ENCODE results near the gene TMA7.

Gene TMA7

GRCh38 chr3:48429317-48429959, 10.6 kb upstream of the TMA7 start:
- WGBS, 2 experiments, result 0% methylated on average over 86 of the region's 86 CpGs
- no peaks in the 10 kb centered on the region for H3K9me3 ChIP-seq (ENCODE audit: control insufficient read depth, low read length)
- peaks cover 45% of the 10 kb centered on the region for H3K4me1 ChIP-seq (ENCODE audit: control insufficient read depth, insufficient read depth, low read length)
- peak overlapping the region; percentile 98 for H3K27ac ChIP-seq (ENCODE audit: insufficient read depth, low read depth, low read length, poor library complexity, severe bottlenecking)
- H3K27me3 ChIP-seq (ENCODE audit: control insufficient read depth, insufficient read depth, low read length, poor library complexity, severe bottlenecking), result no peaks in the 10 kb centered on the region
- peaks cover 23% of the 10 kb centered on the region for H3K36me3 ChIP-seq (ENCODE audit: control insufficient read depth, insufficient read depth, low read length)
- H3K4me3 ChIP-seq (ENCODE audit: insufficient read depth, low read depth, low read length), result peak overlapping the region; percentile 90

- H3K4me3 ChIP-seq (ENCODE audit: insufficient read depth, low read depth, low read length), result peak within 1 kb of the TSS; percentile 90
- no peaks in the 10 kb centered on the region for H3K27me3 ChIP-seq (ENCODE audit: control insufficient read depth, insufficient read depth, low read length, poor library complexity, severe bottlenecking)
- H3K9me3 ChIP-seq (ENCODE audit: control insufficient read depth, low read length), result no peaks in the 10 kb centered on the region
- peaks cover 39% of the 10 kb centered on the region for H3K4me1 ChIP-seq (ENCODE audit: control insufficient read depth, insufficient read depth, low read length)
- peak within 1 kb of the TSS; percentile 98 for H3K27ac ChIP-seq (ENCODE audit: insufficient read depth, low read depth, low read length, poor library complexity, severe bottlenecking)
- 10 to 12% methylated on average over 15 of the region's 15 CpGs for WGBS, 2 experiments
- peaks cover 23% of the 10 kb centered on the region for H3K36me3 ChIP-seq (ENCODE audit: control insufficient read depth, insufficient read depth, low read length)
Measured at GRCh38 chr3:48429960-48430707, 9.9 kb upstream of the TMA7 start, which contains the start of gene PLXNB1. Gene PLXNB1 (minus strand): TSS chr3:48430086. CDS start chr3:48424611, 5,475 bp downstream.

GRCh38 chr3:48430708-48431101, 9.4 kb upstream of the TMA7 start:
- Histone ChIP-seq H3K27me3 (ENCODE audit: control insufficient read depth, insufficient read depth, low read length, poor library complexity, severe bottlenecking) (no peaks in the 10 kb centered on the region), H3K9me3 (ENCODE audit: control insufficient read depth, low read length) (no peaks in the 10 kb centered on the region), H3K36me3 (ENCODE audit: control insufficient read depth, insufficient read depth, low read length) (peaks cover 23% of the 10 kb centered on the region), H3K27ac (ENCODE audit: insufficient read depth, low read depth, low read length, poor library complexity, severe bottlenecking) (no peak overlapping the region), H3K4me1 (ENCODE audit: control insufficient read depth, insufficient read depth, low read length) (peaks cover 33% of the 10 kb centered on the region), H3K4me3 (ENCODE audit: insufficient read depth, low read depth, low read length) (no peak overlapping the region)
- 89 to 95% methylated on average over 1 of the region's 1 CpG for WGBS, 2 experiments

GRCh38 chr3:48431224-48432029, 8.6 kb upstream of the TMA7 start:
- peaks cover 26% of the 10 kb centered on the region for H3K4me1 ChIP-seq (ENCODE audit: control insufficient read depth, insufficient read depth, low read length)
- peaks cover 23% of the 10 kb centered on the region for H3K36me3 ChIP-seq (ENCODE audit: control insufficient read depth, insufficient read depth, low read length)
- no peaks in the 10 kb centered on the region for H3K9me3 ChIP-seq (ENCODE audit: control insufficient read depth, low read length)
- H3K4me3 ChIP-seq (ENCODE audit: insufficient read depth, low read depth, low read length), result no peak overlapping the region
- H3K27ac ChIP-seq (ENCODE audit: insufficient read depth, low read depth, low read length, poor library complexity, severe bottlenecking), result no peak overlapping the region
- H3K27me3 ChIP-seq (ENCODE audit: control insufficient read depth, insufficient read depth, low read length, poor library complexity, severe bottlenecking), result no peaks in the 10 kb centered on the region
- WGBS, 2 experiments, result 93 to 94% methylated on average over 8 of the region's 8 CpGs

- H3K9me3 ChIP-seq (ENCODE audit: control insufficient read depth, low read length), result no peaks in the 10 kb centered on the region
- no peak overlapping the region for H3K4me3 ChIP-seq (ENCODE audit: insufficient read depth, low read depth, low read length)
- H3K27ac ChIP-seq (ENCODE audit: insufficient read depth, low read depth, low read length, poor library complexity, severe bottlenecking), result no peak overlapping the region
- WGBS, 2 experiments, result 77 to 80% methylated on average over 16 of the region's 16 CpGs
- H3K4me1 ChIP-seq (ENCODE audit: control insufficient read depth, insufficient read depth, low read length), result peaks cover 14% of the 10 kb centered on the region
- H3K36me3 ChIP-seq (ENCODE audit: control insufficient read depth, insufficient read depth, low read length), result peaks cover 23% of the 10 kb centered on the region
- H3K27me3 ChIP-seq (ENCODE audit: control insufficient read depth, insufficient read depth, low read length, poor library complexity, severe bottlenecking), result no peaks in the 10 kb centered on the region
Measured at GRCh38 chr3:48432411-48433371, 7.4 kb upstream of the TMA7 start.

- no peak overlapping the region for H3K4me3 ChIP-seq (ENCODE audit: insufficient read depth, low read depth, low read length)
- 91 to 92% methylated on average over 12 of the region's 12 CpGs for WGBS, 2 experiments
- H3K9me3 ChIP-seq (ENCODE audit: control insufficient read depth, low read length), result no peaks in the 10 kb centered on the region
- peaks cover 8% of the 10 kb centered on the region for H3K4me1 ChIP-seq (ENCODE audit: control insufficient read depth, insufficient read depth, low read length)
- H3K36me3 ChIP-seq (ENCODE audit: control insufficient read depth, insufficient read depth, low read length), result peaks cover 23% of the 10 kb centered on the region
- H3K27ac ChIP-seq (ENCODE audit: insufficient read depth, low read depth, low read length, poor library complexity, severe bottlenecking), result no peak overlapping the region
- no peaks in the 10 kb centered on the region for H3K27me3 ChIP-seq (ENCODE audit: control insufficient read depth, insufficient read depth, low read length, poor library complexity, severe bottlenecking)
Measured at GRCh38 chr3:48433472-48434118, 6.5 kb upstream of the TMA7 start.

GRCh38 chr3:48434591-48435222, 5.3 kb upstream of the TMA7 start:
- Histone ChIP-seq H3K27ac (ENCODE audit: insufficient read depth, low read depth, low read length, poor library complexity, severe bottlenecking) (no peak overlapping the region), H3K36me3 (ENCODE audit: control insufficient read depth, insufficient read depth, low read length) (peaks cover 23% of the 10 kb centered on the region), H3K9me3 (ENCODE audit: control insufficient read depth, low read length) (no peaks in the 10 kb centered on the region), H3K4me3 (ENCODE audit: insufficient read depth, low read depth, low read length) (no peak overlapping the region), H3K4me1 (ENCODE audit: control insufficient read depth, insufficient read depth, low read length) (peaks cover 8% of the 10 kb centered on the region), H3K27me3 (ENCODE audit: control insufficient read depth, insufficient read depth, low read length, poor library complexity, severe bottlenecking) (no peaks in the 10 kb centered on the region)
- WGBS, 2 experiments, result 93 to 94% methylated on average over 15 of the region's 15 CpGs

- H3K4me3 ChIP-seq (ENCODE audit: insufficient read depth, low read depth, low read length), result no peak overlapping the region
- WGBS, 2 experiments, result 93 to 94% methylated on average over 4 of the region's 4 CpGs
- H3K27ac ChIP-seq (ENCODE audit: insufficient read depth, low read depth, low read length, poor library complexity, severe bottlenecking), result no peak overlapping the region
- H3K36me3 ChIP-seq (ENCODE audit: control insufficient read depth, insufficient read depth, low read length), result peaks cover 23% of the 10 kb centered on the region
- peaks cover 4% of the 10 kb centered on the region for H3K4me1 ChIP-seq (ENCODE audit: control insufficient read depth, insufficient read depth, low read length)
- H3K27me3 ChIP-seq (ENCODE audit: control insufficient read depth, insufficient read depth, low read length, poor library complexity, severe bottlenecking), result no peaks in the 10 kb centered on the region
- no peaks in the 10 kb centered on the region for H3K9me3 ChIP-seq (ENCODE audit: control insufficient read depth, low read length)
Measured at GRCh38 chr3:48435223-48435595, 4.8 kb upstream of the TMA7 start.
